ENCODE results near the gene CDC14A. TPM values are rescaled to one million over a fixed set of nuclear protein-coding genes. Genes with fewer than 3 reads are reported as not detected.
A peak's percentile ranks its signal among the peaks of the same experiment; 100 is the strongest.

Gene CDC14A
- total RNA-seq, 1 donor from 2014 or later: 6.3 TPM

DNA sequence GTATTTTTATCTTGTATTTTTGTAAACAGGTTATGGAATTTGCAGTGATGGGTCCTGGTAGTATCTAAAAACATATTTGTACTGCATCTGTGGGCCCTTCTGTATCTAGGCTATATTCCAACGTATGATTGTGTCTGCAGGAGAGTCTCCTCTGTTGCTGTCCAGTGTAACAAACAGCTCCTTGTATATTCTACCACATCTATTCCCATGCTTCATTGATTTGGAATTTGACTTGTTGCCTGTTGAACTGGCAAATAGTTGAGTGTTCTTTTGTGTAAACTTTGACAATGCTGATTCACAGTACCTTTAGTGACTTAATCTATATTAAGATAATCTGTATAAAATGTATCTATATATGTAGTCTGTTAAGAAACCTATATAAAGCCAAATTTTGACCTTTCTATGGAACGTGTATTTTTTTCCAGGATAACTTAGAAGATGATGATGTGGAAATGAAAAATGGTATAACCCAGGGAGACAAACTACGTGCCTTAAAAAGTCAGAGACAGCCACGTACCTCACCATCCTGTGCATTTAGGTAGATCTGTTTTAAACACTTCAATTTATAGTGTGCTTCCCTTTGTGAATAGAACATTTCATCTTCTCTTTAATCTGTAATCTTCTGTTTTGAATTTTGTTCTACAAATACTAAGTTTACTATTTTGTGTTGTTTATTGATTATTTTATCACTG is 142.2 kb downstream of the CDC14A start:
- Histone ChIP-seq H3K27me3 (ENCODE audit: insufficient read depth, low read length) (no peaks in the 10 kb centered on the region), H3K9ac (ENCODE audit: low read length) (no peak overlapping the region), H3K27ac (ENCODE audit: low read depth, low read length) (no peak overlapping the region), H2AFZ (ENCODE audit: low read depth, low read length) (no peak overlapping the region), H3K9me3 (ENCODE audit: insufficient read depth, low read depth, low read length) (no peaks in the 10 kb centered on the region), H3K4me3 (ENCODE audit: insufficient read depth, low read depth, low read length) (no peak overlapping the region), H4K20me1 (ENCODE audit: insufficient read depth, low read length) (no peaks in the 10 kb centered on the region), H3K79me2 (ENCODE audit: insufficient read depth, low read length) (no peaks in the 10 kb centered on the region), H3K4me2 (ENCODE audit: low read length) (no peak overlapping the region), H3K4me1 (ENCODE audit: insufficient read depth, low read length) (no peaks in the 10 kb centered on the region), H3K36me3 (ENCODE audit: insufficient read depth, low read length) (no peaks in the 10 kb centered on the region)
- Mint-ChIP-seq H3K27ac (ENCODE audit: unreplicated experiment) (no peak overlapping the region), H3K4me3 (ENCODE audit: unreplicated experiment) (no peak overlapping the region), H3K4me1 (ENCODE audit: low read depth, unreplicated experiment) (no peaks in the 10 kb centered on the region), H3K36me3 (ENCODE audit: low read depth, unreplicated experiment) (peaks cover 15% of the 10 kb centered on the region), H3K9me3 (ENCODE audit: unreplicated experiment) (peaks cover 2% of the 10 kb centered on the region), H3K27me3 (ENCODE audit: low read depth, unreplicated experiment) (no peaks in the 10 kb centered on the region)
- FAIRE-seq (no peak), DNase-seq (ENCODE audit: low read depth) (peak; percentile 37)
- TF ChIP-seq, protein P1, sequence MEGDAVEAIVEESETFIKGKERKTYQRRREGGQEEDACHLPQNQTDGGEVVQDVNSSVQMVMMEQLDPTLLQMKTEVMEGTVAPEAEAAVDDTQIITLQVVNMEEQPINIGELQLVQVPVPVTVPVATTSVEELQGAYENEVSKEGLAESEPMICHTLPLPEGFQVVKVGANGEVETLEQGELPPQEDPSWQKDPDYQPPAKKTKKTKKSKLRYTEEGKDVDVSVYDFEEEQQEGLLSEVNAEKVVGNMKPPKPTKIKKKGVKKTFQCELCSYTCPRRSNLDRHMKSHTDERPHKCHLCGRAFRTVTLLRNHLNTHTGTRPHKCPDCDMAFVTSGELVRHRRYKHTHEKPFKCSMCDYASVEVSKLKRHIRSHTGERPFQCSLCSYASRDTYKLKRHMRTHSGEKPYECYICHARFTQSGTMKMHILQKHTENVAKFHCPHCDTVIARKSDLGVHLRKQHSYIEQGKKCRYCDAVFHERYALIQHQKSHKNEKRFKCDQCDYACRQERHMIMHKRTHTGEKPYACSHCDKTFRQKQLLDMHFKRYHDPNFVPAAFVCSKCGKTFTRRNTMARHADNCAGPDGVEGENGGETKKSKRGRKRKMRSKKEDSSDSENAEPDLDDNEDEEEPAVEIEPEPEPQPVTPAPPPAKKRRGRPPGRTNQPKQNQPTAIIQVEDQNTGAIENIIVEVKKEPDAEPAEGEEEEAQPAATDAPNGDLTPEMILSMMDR (IDR thresholded peaks at IDR 0.05; ENCODE audit: insufficient read depth, low read depth, low read length): no peak
- no peak for TF ChIP-seq EZH2 (IDR thresholded peaks at IDR 0.05; ENCODE audit: insufficient read depth, low read length)

DNA sequence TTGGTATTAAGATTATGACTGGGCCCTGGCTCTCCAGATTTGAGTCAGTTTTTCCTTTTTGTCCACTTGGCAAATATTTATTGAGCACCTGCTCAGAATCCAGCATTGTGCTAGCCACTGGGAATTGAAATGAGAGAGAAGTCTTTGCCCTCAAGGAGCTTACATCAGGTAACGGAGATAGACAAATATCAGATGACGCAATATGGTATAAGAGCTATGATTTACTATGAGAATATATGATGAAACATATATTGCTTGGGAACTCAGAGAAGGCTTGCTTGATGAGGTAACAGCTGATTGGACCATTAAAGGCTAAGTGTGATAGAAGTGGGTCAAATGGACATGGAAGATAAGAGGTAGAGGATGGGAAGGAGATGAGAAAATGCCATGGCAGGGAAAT is 144.6 kb downstream of the CDC14A start:
- Histone ChIP-seq H3K9ac (ENCODE audit: low read length) (no peak overlapping the region), H3K27ac (ENCODE audit: low read depth, low read length) (no peak overlapping the region), H3K4me2 (ENCODE audit: low read length) (no peak overlapping the region), H3K4me3 (ENCODE audit: insufficient read depth, low read depth, low read length) (no peak overlapping the region), H3K9me3 (ENCODE audit: insufficient read depth, low read depth, low read length) (no peaks in the 10 kb centered on the region), H3K79me2 (ENCODE audit: insufficient read depth, low read length) (no peaks in the 10 kb centered on the region), H3K4me1 (ENCODE audit: insufficient read depth, low read length) (no peaks in the 10 kb centered on the region), H3K36me3 (ENCODE audit: insufficient read depth, low read length) (no peaks in the 10 kb centered on the region), H2AFZ (ENCODE audit: low read depth, low read length) (no peak overlapping the region), H3K27me3 (ENCODE audit: insufficient read depth, low read length) (no peaks in the 10 kb centered on the region), H4K20me1 (ENCODE audit: insufficient read depth, low read length) (no peaks in the 10 kb centered on the region)
- peaks cover 2% of the 10 kb centered on the region for H3K9me3 Mint-ChIP-seq (ENCODE audit: unreplicated experiment)
- DNase-seq (ENCODE audit: low read depth) (no peak), FAIRE-seq (no peak)
- H3K4me3 Mint-ChIP-seq (ENCODE audit: unreplicated experiment): no peak overlapping the region
- TF ChIP-seq, protein P1 (IDR thresholded peaks at IDR 0.05; ENCODE audit: insufficient read depth, low read depth, low read length): no peak
- no peak for TF ChIP-seq EZH2 (IDR thresholded peaks at IDR 0.05; ENCODE audit: insufficient read depth, low read length)
- no peak overlapping the region for H3K27ac Mint-ChIP-seq (ENCODE audit: unreplicated experiment)
- no peaks in the 10 kb centered on the region for H3K27me3 Mint-ChIP-seq (ENCODE audit: low read depth, unreplicated experiment)
- H3K4me1 Mint-ChIP-seq (ENCODE audit: low read depth, unreplicated experiment): no peaks in the 10 kb centered on the region
- peaks cover 17% of the 10 kb centered on the region for H3K36me3 Mint-ChIP-seq (ENCODE audit: low read depth, unreplicated experiment)

DNA sequence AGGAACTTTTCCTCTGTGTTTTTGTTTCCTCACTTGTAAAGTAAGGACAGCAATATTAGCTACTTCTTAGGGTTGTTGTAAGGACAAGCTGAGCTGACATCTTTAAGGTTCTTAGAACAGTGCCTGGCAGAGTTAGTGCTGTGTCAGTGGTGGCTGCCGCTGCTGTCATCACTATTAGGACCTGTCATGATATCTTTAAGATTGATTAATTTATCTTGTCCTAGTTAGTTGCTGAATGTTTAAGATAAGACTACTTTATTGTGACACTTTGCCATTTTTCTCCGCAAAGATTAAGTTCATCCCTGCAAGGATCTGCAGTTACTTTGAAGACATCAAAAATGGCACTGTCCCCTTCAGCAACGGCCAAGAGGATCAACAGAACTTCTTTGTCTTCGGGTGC is 145.5 kb downstream of the CDC14A start:
- no peak overlapping the region for H3K27ac Mint-ChIP-seq (ENCODE audit: unreplicated experiment)
- no peaks in the 10 kb centered on the region for H3K79me2 ChIP-seq (ENCODE audit: insufficient read depth, low read length)
- DNase-seq (ENCODE audit: low read depth): no peak

More for the DNA sequence above, 145.5 kb downstream of the CDC14A start:
- peaks cover 17% of the 10 kb centered on the region for H3K36me3 Mint-ChIP-seq (ENCODE audit: low read depth, unreplicated experiment)
- peaks cover under 1% of the 10 kb centered on the region for H3K9me3 Mint-ChIP-seq (ENCODE audit: unreplicated experiment)
- no peak overlapping the region for H3K27ac ChIP-seq (ENCODE audit: low read depth, low read length)
- H3K27me3 Mint-ChIP-seq (ENCODE audit: low read depth, unreplicated experiment): no peaks in the 10 kb centered on the region
- H3K4me1 ChIP-seq (ENCODE audit: insufficient read depth, low read length): no peaks in the 10 kb centered on the region
- H3K4me3 Mint-ChIP-seq (ENCODE audit: unreplicated experiment): no peak overlapping the region
- no peaks in the 10 kb centered on the region for H4K20me1 ChIP-seq (ENCODE audit: insufficient read depth, low read length)
- no peak overlapping the region for H2AFZ ChIP-seq (ENCODE audit: low read depth, low read length)
- no peak for TF ChIP-seq EZH2 (IDR thresholded peaks at IDR 0.05; ENCODE audit: insufficient read depth, low read length)
- TF ChIP-seq, protein P1 (IDR thresholded peaks at IDR 0.05; ENCODE audit: insufficient read depth, low read depth, low read length): no peak
- H3K4me2 ChIP-seq (ENCODE audit: low read length): no peak overlapping the region
- no peak for FAIRE-seq
- no peak overlapping the region for H3K9ac ChIP-seq (ENCODE audit: low read length)
- H3K9me3 ChIP-seq (ENCODE audit: insufficient read depth, low read depth, low read length): no peaks in the 10 kb centered on the region
- H3K4me3 ChIP-seq (ENCODE audit: insufficient read depth, low read depth, low read length): no peak overlapping the region
- no peaks in the 10 kb centered on the region for H3K27me3 ChIP-seq (ENCODE audit: insufficient read depth, low read length)
- no peaks in the 10 kb centered on the region for H3K4me1 Mint-ChIP-seq (ENCODE audit: low read depth, unreplicated experiment)
- no peaks in the 10 kb centered on the region for H3K36me3 ChIP-seq (ENCODE audit: insufficient read depth, low read length)

All from astrocyte (in vitro differentiated cells and primary cell).